ENCODE data around the gene CCDC107.

CCDC107 gene

GRCh38 chr9:35660966-35661415 lies 2.9 kb downstream of the CCDC107 start:
- Histone ChIP-seq H3K9ac (ENCODE audit: low read depth in 1 of 2, low read length in 2 of 2) (peak overlapping the region in 1 of 2 donors; percentile 22), H3K4me3 (ENCODE audit: low read depth in 1 of 2, low read length in 2 of 2) (no peak overlapping the region), H3K36me3 (ENCODE audit: control insufficient read depth in 1 of 2, insufficient read depth in 2 of 2, low read length in 2 of 2) (peaks cover 8 to 11% of the 10 kb centered on the region in 2 donors), H3K27me3 (ENCODE audit: control insufficient read depth in 1 of 2, insufficient read depth in 2 of 2, low read length in 2 of 2) (no peaks in the 10 kb centered on the region), H3K27ac (ENCODE audit: low read depth, low read length) (peak overlapping the region; percentile 41), H3K9me3 (ENCODE audit: control insufficient read depth in 1 of 2, low read length in 2 of 2) (no peaks in the 10 kb centered on the region), H3K4me1 (ENCODE audit: control insufficient read depth in 1 of 2, insufficient read depth in 2 of 2, low read length in 2 of 2) (peaks cover 45 to 58% of the 10 kb centered on the region in 2 donors)

GRCh38 chr9:35661756-35662350 lies 3.8 kb downstream of the CCDC107 start:
- peak overlapping the region; percentile 3 for H3K27ac ChIP-seq (ENCODE audit: low read depth, low read length)
- peaks cover 8 to 11% of the 10 kb centered on the region in 2 donors for H3K36me3 ChIP-seq (ENCODE audit: control insufficient read depth in 1 of 2, insufficient read depth in 2 of 2, low read length in 2 of 2)
- H3K4me1 ChIP-seq (ENCODE audit: control insufficient read depth in 1 of 2, insufficient read depth in 2 of 2, low read length in 2 of 2), result peaks cover 45 to 57% of the 10 kb centered on the region in 2 donors
- H3K9ac ChIP-seq (ENCODE audit: low read depth in 1 of 2, low read length in 2 of 2), result peak overlapping the region; percentile 19 to 21
- H3K9me3 ChIP-seq (ENCODE audit: control insufficient read depth in 1 of 2, low read length in 2 of 2), result no peaks in the 10 kb centered on the region
- H3K4me3 ChIP-seq (ENCODE audit: low read depth in 1 of 2, low read length in 2 of 2), result no peak overlapping the region
- H3K27me3 ChIP-seq (ENCODE audit: control insufficient read depth in 1 of 2, insufficient read depth in 2 of 2, low read length in 2 of 2), result no peaks in the 10 kb centered on the region

GRCh38 chr9:35662437-35662836 lies 4.3 kb downstream of the CCDC107 start:
- no peaks in the 10 kb centered on the region for H3K9me3 ChIP-seq (ENCODE audit: control insufficient read depth in 1 of 2, low read length in 2 of 2)
- peaks cover 8 to 11% of the 10 kb centered on the region in 2 donors for H3K36me3 ChIP-seq (ENCODE audit: control insufficient read depth in 1 of 2, insufficient read depth in 2 of 2, low read length in 2 of 2)
- H3K9ac ChIP-seq (ENCODE audit: low read depth in 1 of 2, low read length in 2 of 2), result peak overlapping the region in 1 of 2 donors; percentile 21
- H3K4me3 ChIP-seq (ENCODE audit: low read depth in 1 of 2, low read length in 2 of 2), result no peak overlapping the region
- peaks cover 45 to 51% of the 10 kb centered on the region in 2 donors for H3K4me1 ChIP-seq (ENCODE audit: control insufficient read depth in 1 of 2, insufficient read depth in 2 of 2, low read length in 2 of 2)
- H3K27ac ChIP-seq (ENCODE audit: low read depth, low read length), result peak overlapping the region; percentile 3
- H3K27me3 ChIP-seq (ENCODE audit: control insufficient read depth in 1 of 2, insufficient read depth in 2 of 2, low read length in 2 of 2), result no peaks in the 10 kb centered on the region

GRCh38 chr9:35664531-35665470 lies 6.7 kb downstream of the CCDC107 start, which contains the start of gene ARHGEF39:
TSS of gene ARHGEF39 (minus strand) at chr9:35665195. CDS start at chr9:35665169, 26 bp downstream.
- Histone ChIP-seq H3K27me3 (ENCODE audit: control insufficient read depth in 1 of 2, insufficient read depth in 2 of 2, low read length in 2 of 2) (no peaks in the 10 kb centered on the region), H3K9ac (ENCODE audit: low read depth in 1 of 2, low read length in 2 of 2) (peak within 1 kb of the TSS; percentile 66 to 76), H3K36me3 (ENCODE audit: control insufficient read depth in 1 of 2, insufficient read depth in 2 of 2, low read length in 2 of 2) (peaks cover 8 to 11% of the 10 kb centered on the region in 2 donors), H3K9me3 (ENCODE audit: control insufficient read depth in 1 of 2, low read length in 2 of 2) (no peaks in the 10 kb centered on the region), H3K4me1 (ENCODE audit: control insufficient read depth in 1 of 2, insufficient read depth in 2 of 2, low read length in 2 of 2) (peaks cover 45 to 56% of the 10 kb centered on the region in 2 donors), H3K27ac (ENCODE audit: low read depth, low read length) (no peak within 1 kb of the TSS), H3K4me3 (ENCODE audit: low read depth in 1 of 2, low read length in 2 of 2) (peak within 1 kb of the TSS; percentile 74 to 81)

GRCh38 chr9:35665471-35665818 lies 7.4 kb downstream of the CCDC107 start:
- Histone ChIP-seq H3K9me3 (ENCODE audit: control insufficient read depth in 1 of 2, low read length in 2 of 2) (no peaks in the 10 kb centered on the region), H3K27ac (ENCODE audit: low read depth, low read length) (no peak overlapping the region), H3K27me3 (ENCODE audit: control insufficient read depth in 1 of 2, insufficient read depth in 2 of 2, low read length in 2 of 2) (no peaks in the 10 kb centered on the region), H3K9ac (ENCODE audit: low read depth in 1 of 2, low read length in 2 of 2) (peak overlapping the region; percentile 66 to 76), H3K4me1 (ENCODE audit: control insufficient read depth in 1 of 2, insufficient read depth in 2 of 2, low read length in 2 of 2) (peaks cover 48 to 57% of the 10 kb centered on the region in 2 donors), H3K4me3 (ENCODE audit: low read depth in 1 of 2, low read length in 2 of 2) (peak overlapping the region; percentile 74 to 81), H3K36me3 (ENCODE audit: control insufficient read depth in 1 of 2, insufficient read depth in 2 of 2, low read length in 2 of 2) (peaks cover 6 to 8% of the 10 kb centered on the region in 2 donors)

- Histone ChIP-seq H3K9me3 (ENCODE audit: control insufficient read depth in 1 of 2, low read length in 2 of 2) (no peaks in the 10 kb centered on the region), H3K4me1 (ENCODE audit: control insufficient read depth in 1 of 2, insufficient read depth in 2 of 2, low read length in 2 of 2) (peaks cover 44 to 53% of the 10 kb centered on the region in 2 donors), H3K36me3 (ENCODE audit: control insufficient read depth in 1 of 2, insufficient read depth in 2 of 2, low read length in 2 of 2) (peaks cover 3 to 4% of the 10 kb centered on the region in 2 donors), H3K4me3 (ENCODE audit: low read depth in 1 of 2, low read length in 2 of 2) (no peak overlapping the region), H3K27ac (ENCODE audit: low read depth, low read length) (no peak overlapping the region), H3K9ac (ENCODE audit: low read depth in 1 of 2, low read length in 2 of 2) (no peak overlapping the region), H3K27me3 (ENCODE audit: control insufficient read depth in 1 of 2, insufficient read depth in 2 of 2, low read length in 2 of 2) (no peaks in the 10 kb centered on the region)
These were observed 8.0 kb downstream of the CCDC107 start for GRCh38 chr9:35666045-35666444.

- no peak overlapping the region for H3K4me3 ChIP-seq (ENCODE audit: low read depth in 1 of 2, low read length in 2 of 2)
- H3K9me3 ChIP-seq (ENCODE audit: control insufficient read depth in 1 of 2, low read length in 2 of 2), result no peaks in the 10 kb centered on the region
- peaks cover 42 to 52% of the 10 kb centered on the region in 2 donors for H3K4me1 ChIP-seq (ENCODE audit: control insufficient read depth in 1 of 2, insufficient read depth in 2 of 2, low read length in 2 of 2)
- peaks cover 3 to 4% of the 10 kb centered on the region in 2 donors for H3K36me3 ChIP-seq (ENCODE audit: control insufficient read depth in 1 of 2, insufficient read depth in 2 of 2, low read length in 2 of 2)
- no peak overlapping the region for H3K27ac ChIP-seq (ENCODE audit: low read depth, low read length)
- H3K9ac ChIP-seq (ENCODE audit: low read depth in 1 of 2, low read length in 2 of 2), result no peak overlapping the region
- H3K27me3 ChIP-seq (ENCODE audit: control insufficient read depth in 1 of 2, insufficient read depth in 2 of 2, low read length in 2 of 2), result no peaks in the 10 kb centered on the region
These were observed 8.5 kb downstream of the CCDC107 start for GRCh38 chr9:35666549-35666948.

- Histone ChIP-seq H3K27ac (ENCODE audit: low read depth, low read length) (no peak overlapping the region), H3K9ac (ENCODE audit: low read depth in 1 of 2, low read length in 2 of 2) (no peak overlapping the region), H3K4me3 (ENCODE audit: low read depth in 1 of 2, low read length in 2 of 2) (no peak overlapping the region), H3K9me3 (ENCODE audit: control insufficient read depth in 1 of 2, low read length in 2 of 2) (no peaks in the 10 kb centered on the region), H3K27me3 (ENCODE audit: control insufficient read depth in 1 of 2, insufficient read depth in 2 of 2, low read length in 2 of 2) (no peaks in the 10 kb centered on the region), H3K4me1 (ENCODE audit: control insufficient read depth in 1 of 2, insufficient read depth in 2 of 2, low read length in 2 of 2) (peaks cover 39 to 42% of the 10 kb centered on the region in 2 donors), H3K36me3 (ENCODE audit: control insufficient read depth in 1 of 2, insufficient read depth in 2 of 2, low read length in 2 of 2) (peaks cover 0 to 2% of the 10 kb centered on the region in 2 donors)
These were observed 9.8 kb downstream of the CCDC107 start for GRCh38 chr9:35667939-35668338.

GRCh38 chr9:35669331-35670145 lies 11.4 kb downstream of the CCDC107 start:
- no peaks in the 10 kb centered on the region for H3K27me3 ChIP-seq (ENCODE audit: control insufficient read depth in 1 of 2, insufficient read depth in 2 of 2, low read length in 2 of 2)
- no peak overlapping the region for H3K4me3 ChIP-seq (ENCODE audit: low read depth in 1 of 2, low read length in 2 of 2)
- no peaks in the 10 kb centered on the region for H3K36me3 ChIP-seq (ENCODE audit: control insufficient read depth in 1 of 2, insufficient read depth in 2 of 2, low read length in 2 of 2)
- peak overlapping the region; percentile 7 for H3K27ac ChIP-seq (ENCODE audit: low read depth, low read length)
- no peak overlapping the region for H3K9ac ChIP-seq (ENCODE audit: low read depth in 1 of 2, low read length in 2 of 2)
- no peaks in the 10 kb centered on the region for H3K9me3 ChIP-seq (ENCODE audit: control insufficient read depth in 1 of 2, low read length in 2 of 2)
- H3K4me1 ChIP-seq (ENCODE audit: control insufficient read depth in 1 of 2, insufficient read depth in 2 of 2, low read length in 2 of 2), result peaks cover 36 to 38% of the 10 kb centered on the region in 2 donors

All from duodenal mucosa (tissue), 2 donors.